ENCODE results near the gene IL1RAP. TPM values are rescaled to one million over a fixed set of nuclear protein-coding genes. Genes with fewer than 3 reads are reported as not detected.
"Not testable (repeated sequence)": the region's sequence is repeated elsewhere in the genome, so short reads cannot be mapped to it uniquely, and the experiment has no call there.

The IL1RAP gene
- polyA plus RNA-seq, 3 donors, result 1.5 to 7.9 (median 3.0) TPM

DNA sequence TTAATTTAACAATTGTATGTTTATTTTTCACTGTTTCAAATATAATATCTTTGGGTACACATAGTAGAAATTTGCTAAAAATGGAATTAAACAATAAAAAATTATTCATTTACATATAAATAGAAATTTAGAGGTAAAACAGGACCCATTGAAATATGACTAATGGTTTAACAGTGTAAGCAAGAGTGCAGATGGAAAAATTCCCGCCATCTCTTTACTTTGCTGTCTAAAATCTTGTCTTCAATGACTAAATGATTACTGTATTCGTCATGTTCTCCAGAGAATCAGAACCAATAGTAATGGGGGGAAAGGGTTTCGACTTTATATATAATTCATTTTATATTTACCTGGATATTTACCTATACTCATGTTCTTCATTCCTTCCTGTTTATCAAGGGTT, 163.1 kb downstream of the IL1RAP start:
- 63 to 92% (median 87%) methylated on average over 3 of the region's 3 CpGs for WGBS, 3 donors
- H3K27ac ChIP-seq (ENCODE audit: low read depth, low read length), result no peak overlapping the region

DNA sequence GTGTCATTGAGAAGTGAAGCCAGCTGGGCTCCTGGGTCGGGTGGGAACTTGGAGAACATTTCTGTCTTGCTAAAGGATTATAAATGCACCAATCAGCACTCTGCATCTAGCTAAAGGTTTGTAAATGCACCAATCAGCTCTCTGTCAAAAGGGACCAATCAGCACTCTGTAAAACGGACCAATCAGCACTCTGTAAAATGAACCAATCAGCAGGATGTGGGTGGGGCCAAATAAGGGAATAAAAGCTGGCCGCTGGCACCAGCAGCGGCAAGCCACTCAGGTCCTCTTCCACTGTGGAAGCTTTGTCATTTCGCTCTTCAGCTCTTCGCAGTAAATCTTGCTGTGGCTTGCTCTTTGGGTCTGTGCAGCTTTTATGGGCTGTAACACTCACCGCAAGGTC, 164.0 kb downstream of the IL1RAP start:
- 90 to 92% (median 90%) methylated on average over 7 of the region's 7 CpGs for WGBS, 3 donors

DNA sequence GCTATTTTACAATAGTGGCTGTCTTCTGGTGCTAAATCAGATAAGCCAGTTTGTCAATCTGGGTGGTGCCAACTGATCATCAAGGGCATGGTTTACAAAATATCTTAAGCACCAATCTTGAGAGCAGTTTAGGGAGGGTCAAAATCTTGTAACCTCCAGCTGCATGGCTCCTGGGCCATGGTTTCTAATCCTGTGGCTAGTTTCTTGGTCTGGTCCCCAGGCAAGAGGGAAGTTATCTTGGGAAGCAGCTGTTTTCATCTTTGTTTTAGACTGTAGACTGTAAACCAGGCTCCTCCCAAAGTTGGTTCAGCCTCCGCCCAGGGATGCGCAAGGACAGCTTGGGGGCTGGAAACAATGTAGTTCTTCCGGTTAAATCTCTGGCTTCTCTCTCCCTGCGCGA, 166.8 kb downstream of the IL1RAP start:
- WGBS, 3 donors, result 96 to 97% (median 97%) methylated on average over 5 of the region's 5 CpGs
- H3K27ac ChIP-seq (ENCODE audit: low read depth, low read length), result no peak overlapping the region

More for the DNA sequence above, 164.0 kb downstream of the IL1RAP start:
- H3K27ac ChIP-seq (ENCODE audit: low read depth, low read length), result not testable (repeated sequence)

DNA sequence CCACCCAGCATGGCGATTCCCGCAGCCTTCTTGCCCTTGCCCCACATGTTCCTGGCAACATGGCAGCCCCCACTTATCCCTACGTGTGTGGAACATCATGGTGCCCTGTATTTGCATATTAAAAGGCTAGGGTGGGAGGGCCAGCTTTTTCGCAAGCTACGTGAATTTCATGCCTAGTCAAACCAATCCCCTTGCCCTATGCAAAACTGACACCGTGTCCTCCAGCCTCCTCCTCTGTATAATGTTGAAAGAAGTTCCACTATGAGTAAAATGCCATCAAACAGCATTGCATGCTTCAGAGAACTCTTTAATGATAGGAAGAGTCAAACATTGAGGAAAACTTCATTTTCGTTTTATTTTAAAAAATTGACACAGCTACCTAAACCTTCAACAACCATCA, 170.9 kb downstream of the IL1RAP start:
- no peak overlapping the region for H3K27ac ChIP-seq (ENCODE audit: low read depth, low read length)
- 88 to 92% (median 92%) methylated on average over 7 of the region's 7 CpGs for WGBS, 3 donors

DNA sequence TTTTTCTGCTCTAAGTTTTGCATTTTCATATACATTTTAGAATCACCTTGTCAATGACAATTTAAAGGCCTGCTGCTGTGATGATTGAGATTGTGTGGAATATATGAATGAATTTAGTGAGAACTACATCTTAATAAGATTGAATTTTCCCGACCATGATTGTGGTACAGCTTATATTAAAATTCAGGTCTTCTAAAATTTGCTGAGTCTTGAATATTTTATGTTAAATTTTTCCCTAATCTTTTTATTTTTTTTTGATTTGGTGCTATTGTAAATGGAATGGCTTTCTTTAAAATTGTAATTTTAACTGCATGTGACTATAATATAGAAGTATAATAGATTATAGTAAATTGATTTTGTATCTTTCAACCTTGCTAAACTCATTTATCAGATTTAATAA, 172.1 kb downstream of the IL1RAP start:
- no peak overlapping the region for H3K27ac ChIP-seq (ENCODE audit: low read depth, low read length)
- WGBS, 3 donors, result 83 to 95% (median 92%) methylated on average over 1 of the region's 1 CpG

DNA sequence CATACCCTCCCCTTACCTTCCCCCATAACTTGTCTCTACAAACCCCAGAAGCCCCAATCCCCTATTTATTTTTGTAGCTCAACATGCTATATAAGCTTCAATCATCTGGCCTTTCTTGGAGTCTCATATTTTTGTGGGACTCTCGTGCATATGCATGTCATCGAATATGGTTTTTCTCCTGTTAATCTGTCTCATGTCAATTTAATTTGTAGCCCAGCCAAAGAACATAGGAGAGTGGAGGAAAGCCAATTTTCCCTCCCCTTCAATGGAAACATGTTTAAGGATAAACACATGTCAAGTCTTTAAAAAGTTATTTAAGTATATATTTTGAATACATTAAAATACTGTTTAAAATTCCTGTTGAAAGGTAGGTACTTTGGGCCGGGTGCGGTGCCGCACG, 176.4 kb downstream of the IL1RAP start:
- H3K27ac ChIP-seq (ENCODE audit: low read depth, low read length), result no peak overlapping the region
- 85 to 90% (median 86%) methylated on average over 6 of the region's 6 CpGs for WGBS, 3 donors

DNA sequence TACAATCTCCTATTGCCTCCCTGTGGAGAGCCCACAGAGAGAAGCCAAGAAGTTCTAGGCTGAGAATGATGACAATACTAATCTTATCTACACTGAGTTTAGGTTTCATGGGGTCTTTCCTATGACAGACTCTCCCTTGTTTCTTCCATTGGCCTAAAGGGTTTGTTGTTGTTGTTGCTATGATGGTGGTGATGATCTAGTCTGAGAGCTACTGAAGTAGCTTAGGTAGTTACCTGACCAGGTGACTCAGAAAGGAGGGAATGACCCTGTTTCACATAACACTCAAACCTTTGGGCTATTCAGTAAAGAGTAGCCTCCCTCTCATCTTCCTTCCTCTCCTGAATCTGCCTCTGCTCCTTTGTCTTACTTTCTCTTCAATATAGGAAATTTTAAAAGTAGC, 178.4 kb downstream of the IL1RAP start:
- H3K27ac ChIP-seq (ENCODE audit: low read depth, low read length), result no peak overlapping the region

DNA sequence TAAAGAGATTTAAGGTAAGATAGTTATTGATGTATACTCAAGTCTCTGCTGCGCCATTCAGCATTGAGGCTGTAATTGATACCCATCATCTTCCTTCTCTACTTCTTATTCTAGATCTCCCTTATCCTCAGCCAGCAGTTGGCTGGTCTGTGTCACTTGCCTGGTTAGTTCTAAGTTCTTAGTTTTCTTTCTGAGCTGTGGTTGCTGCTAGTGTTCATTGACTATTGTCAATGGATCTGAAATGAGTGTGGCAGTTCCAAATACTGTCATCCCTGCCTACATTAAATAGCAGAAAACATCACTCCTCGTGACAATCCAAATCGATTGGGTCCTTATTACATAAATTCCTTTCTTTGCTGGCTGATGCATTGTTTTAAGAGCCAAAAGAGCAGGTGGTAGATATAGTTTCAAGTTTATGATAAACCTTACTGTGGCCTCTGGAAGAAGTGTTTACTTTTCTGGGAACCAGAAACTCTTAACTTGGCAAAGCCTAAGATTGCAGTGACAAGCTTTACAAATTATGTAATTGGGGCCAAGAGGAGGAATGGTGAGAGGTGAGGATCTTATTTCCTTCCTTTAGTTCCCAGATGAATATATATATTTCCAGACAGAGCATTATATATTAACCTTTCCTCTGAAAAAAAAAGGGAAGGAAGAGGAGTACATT, 180.6 kb downstream of the IL1RAP start:
- 40 to 75% (median 74%) methylated on average over 3 of the region's 3 CpGs for WGBS, 3 donors
- no peak overlapping the region for H3K27ac ChIP-seq (ENCODE audit: low read depth, low read length)

DNA sequence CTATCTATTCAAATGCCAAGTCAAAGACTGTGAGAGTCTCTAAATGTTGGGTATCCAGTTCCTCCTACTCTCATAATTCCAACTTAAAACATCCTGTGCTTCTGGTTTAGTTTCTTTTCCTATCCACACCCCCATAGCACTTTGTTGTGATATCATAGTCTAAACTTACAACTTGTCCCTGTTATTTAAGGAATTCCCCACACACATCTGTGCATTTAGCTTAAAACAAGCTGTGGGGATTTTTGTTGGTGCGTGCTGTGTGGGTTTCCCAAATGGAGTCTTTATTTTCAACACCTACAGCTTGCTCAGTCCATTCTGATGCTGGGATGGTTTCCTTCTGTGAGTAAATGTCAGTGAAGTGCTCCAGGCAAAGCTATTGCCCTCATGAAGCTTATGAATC, 181.3 kb downstream of the IL1RAP start:
- no peak overlapping the region for H3K27ac ChIP-seq (ENCODE audit: low read depth, low read length)
- WGBS, 3 donors, result 86 to 91% (median 88%) methylated on average over 1 of the region's 1 CpG

DNA sequence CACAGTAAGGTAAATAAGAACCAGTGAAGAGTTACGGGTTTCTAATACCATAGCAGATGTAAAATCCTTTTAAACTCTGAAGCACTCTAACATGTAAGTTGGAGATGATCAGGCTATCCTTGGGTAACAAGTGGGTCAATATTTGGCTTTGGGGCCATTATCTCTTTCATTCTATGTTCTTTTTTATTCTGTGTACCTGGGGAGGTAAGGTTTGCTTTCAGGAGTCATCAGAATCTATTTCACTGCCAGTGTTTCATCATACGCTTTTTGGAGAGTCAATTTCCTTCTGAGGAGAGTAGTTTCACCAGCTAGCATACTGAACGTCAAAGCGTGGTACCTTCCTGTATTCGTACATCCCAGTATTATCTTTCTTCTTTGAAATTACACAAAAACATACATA, 182.1 kb downstream of the IL1RAP start:
- WGBS, 3 donors, result 79 to 94% (median 85%) methylated on average over 5 of the region's 5 CpGs
- H3K27ac ChIP-seq (ENCODE audit: low read depth, low read length), result no peak overlapping the region

DNA sequence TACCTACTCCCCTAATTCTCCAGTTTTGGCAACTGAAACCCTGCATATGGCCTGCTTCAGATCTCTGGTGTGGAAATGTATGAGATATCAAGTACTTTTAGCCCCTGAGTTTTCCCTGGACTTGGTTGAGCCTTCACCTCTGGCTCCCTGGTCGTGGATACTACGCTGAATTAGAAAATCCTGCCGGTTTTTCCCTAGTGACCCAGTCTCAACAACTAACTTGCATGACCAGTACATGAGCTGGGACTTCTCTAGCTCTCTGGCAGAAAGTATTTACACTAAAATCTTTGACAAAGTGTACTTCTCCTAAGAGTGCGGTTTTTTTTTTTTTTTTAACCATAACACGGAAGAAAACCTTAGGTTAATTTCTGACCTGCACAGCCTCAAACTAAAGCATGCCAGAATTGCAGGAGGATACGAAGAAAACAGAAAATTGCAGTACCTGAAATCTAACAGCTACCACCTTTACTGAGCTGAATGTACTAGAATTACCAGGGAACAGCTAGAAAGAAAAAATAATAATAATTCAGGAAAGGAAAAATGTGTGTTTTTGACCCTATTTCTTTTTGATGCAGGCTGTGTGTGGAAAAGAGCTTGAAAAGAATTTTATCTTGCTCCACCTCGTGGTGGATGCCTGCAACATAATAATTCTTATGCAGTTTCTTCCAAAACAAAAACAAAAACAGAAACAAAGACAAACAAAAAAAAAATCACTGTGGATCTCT, 183.1 kb downstream of the IL1RAP start:
- 42 to 49% (median 47%) methylated on average over 7 of the region's 7 CpGs for WGBS, 3 donors
- H3K27ac ChIP-seq (ENCODE audit: low read depth, low read length), result no peak overlapping the region

DNA sequence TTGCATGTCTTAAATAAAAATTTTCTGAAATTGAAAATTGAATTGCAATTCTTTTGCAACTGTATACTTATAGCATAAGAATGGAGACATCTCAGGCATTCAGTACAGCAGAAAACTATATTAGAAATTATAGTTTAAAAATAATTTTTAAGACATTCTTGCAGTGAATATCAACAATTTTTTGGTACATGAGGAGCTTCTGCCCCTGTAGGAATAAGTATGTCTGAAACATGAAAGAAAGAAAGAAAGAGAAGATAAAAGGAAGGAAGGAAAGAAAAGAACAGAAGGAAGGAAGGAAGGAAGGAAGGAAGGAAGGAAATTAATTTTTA, 183.6 kb downstream of the IL1RAP start:
- no peak overlapping the region for H3K27ac ChIP-seq (ENCODE audit: low read depth, low read length)

DNA sequence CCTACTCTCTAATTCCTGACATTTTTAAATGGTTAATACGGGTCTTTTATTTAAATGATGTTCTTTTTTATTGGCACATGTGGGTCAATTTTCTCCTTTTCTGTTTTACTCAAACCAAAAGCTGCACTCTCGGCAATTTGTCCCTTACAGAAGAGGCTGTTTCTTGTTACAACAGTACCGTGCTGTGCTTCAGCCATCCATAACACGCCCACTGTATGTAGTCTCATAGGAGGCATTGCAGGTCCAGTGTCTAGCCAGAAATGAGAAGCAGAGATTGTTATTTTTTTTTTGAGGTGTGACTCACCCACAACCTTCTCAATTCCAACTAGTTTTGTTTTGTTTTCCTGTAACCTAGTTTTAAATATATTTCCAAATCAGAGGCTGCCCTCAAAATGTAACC, 184.0 kb downstream of the IL1RAP start:
- H3K27ac ChIP-seq (ENCODE audit: low read depth, low read length), result no peak overlapping the region
- WGBS, 3 donors, result 47 to 75% (median 56%) methylated on average over 4 of the region's 4 CpGs

DNA sequence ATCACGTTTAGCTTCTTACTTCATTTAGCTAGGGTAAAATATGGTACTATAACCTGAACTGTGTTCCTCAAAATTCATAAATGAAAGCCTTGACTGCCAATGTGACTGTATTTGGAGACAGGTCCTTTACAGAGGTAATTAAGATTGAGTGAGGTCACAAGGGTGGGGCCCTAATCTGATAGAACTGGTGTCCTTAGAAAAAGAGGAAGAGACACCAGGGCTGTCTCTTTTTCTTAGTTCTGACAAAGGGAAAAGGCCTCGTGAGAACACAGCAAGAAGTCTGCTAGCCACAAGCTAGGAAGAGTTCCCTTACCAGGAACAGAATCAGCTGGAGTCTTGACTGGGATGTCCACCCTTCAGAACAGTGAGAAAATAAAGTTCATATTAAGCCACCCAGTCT, 185.9 kb downstream of the IL1RAP start:
- no peak overlapping the region for H3K27ac ChIP-seq (ENCODE audit: low read depth, low read length)
- 63 to 78% (median 73%) methylated on average over 2 of the region's 2 CpGs for WGBS, 3 donors

DNA sequence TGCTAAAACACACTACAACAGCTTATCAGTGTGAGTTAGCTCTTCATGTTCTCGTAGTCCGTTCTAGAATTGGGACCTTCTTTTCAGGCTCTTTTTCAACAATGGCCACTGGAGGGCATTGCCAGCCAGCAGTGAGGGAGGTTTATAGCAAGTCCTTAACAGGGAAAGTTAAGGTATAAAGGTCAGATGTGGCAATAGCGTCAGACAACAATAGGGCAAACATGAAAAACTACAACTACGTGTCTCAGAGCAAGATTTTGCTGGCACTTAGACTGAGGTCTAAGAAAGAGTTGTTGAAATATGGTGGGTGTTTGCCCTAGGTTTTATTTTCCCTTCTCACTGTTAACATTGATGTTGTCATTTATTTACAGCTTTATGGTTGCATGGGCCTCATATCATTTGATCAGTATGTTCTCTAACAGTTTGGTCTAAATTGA, 187.2 kb downstream of the IL1RAP start:
- WGBS, 3 donors, result 24 to 40% (median 26%) methylated on average over 4 of the region's 4 CpGs
- no peak overlapping the region for H3K27ac ChIP-seq (ENCODE audit: low read depth, low read length)

DNA sequence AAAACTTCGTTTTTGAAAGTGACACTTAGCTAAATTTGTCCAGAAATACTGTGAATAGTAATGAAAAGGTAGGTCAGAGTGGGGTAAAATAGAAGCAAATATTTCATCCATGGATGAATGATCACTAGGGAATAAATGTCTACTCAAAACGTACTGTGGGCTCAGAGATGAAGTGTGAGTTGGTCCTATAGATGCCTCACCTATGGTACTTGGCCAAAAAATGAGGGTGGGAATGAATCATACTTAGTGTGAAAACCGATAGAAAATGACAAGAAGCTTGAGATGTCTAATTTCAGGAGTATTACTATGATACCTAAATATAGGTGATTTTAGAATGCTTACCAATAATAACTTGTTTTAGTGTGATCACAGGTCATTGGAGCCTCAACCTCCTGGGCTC, 192.7 kb downstream of the IL1RAP start:
- 66 to 80% (median 69%) methylated on average over 3 of the region's 3 CpGs for WGBS, 3 donors

More for the DNA sequence above, 192.7 kb downstream of the IL1RAP start:
- H3K27ac ChIP-seq (ENCODE audit: low read depth, low read length), result no peak overlapping the region

Other genes starting within 250 kb of the IL1RAP start
- 10 to 100 TPM in 2 of 3 donors, 1 to 10 TPM in 1; 3.6 to 28.1 (median 15.4) TPM for gene CLDN1, start 191.6 kb upstream of the IL1RAP start, polyA plus RNA-seq
- gene CLDN16, start 125.9 kb upstream of the IL1RAP start, polyA plus RNA-seq, result under 1 TPM in 1 of 3 donors, not detected in 2; 0.28 TPM
- not detected for gene TMEM207, start 64.2 kb upstream of the IL1RAP start, polyA plus RNA-seq

Measured in adipose tissue (tissue), 3 donors.